Stimulated activated naive B cell treated with anti-CD40 and anti-IgM and Interleukin-4, amounts not matched to agents 10 μg/mL and 1 μg/mL and 100 μg/mL, for 72 hours (primary cell): ENCODE measurements around the gene KCTD20.

ENCODE experiments used
- ATAC-seq, 2 donors: fragments of 150-1000 bp; cut with Tn5 transposase; replicated peaks; 2 replicates each; pipeline ENCODE4 v1.10.0; 2021; ENCODE audit warnings: moderate library complexity in 1 of 2
- DNase-seq: peaks from one replicate; pipeline ENCODE4 v3.0.0; 2021
- H3K27ac Mint-ChIP-seq: one replicate; pipeline ENCODE4 v1.8.0; 2022; ENCODE audit warnings: mild to moderate bottlenecking, mixed read lengths
- H3K27me3 Mint-ChIP-seq, 2 donors: one replicate each; pipeline ENCODE4 v1.8.0; 2022; ENCODE audit warnings: mixed read lengths in 2 of 2
- H3K36me3 Mint-ChIP-seq, 2 donors: one replicate each; pipeline ENCODE4 v1.8.0; 2022; ENCODE audit warnings: mixed read lengths in 2 of 2, mild to moderate bottlenecking in 1 of 2
- H3K4me1 Mint-ChIP-seq, 2 donors: one replicate each; pipeline ENCODE4 v1.8.0; 2022; ENCODE audit warnings: mixed read lengths in 2 of 2, mild to moderate bottlenecking in 1 of 2
- H3K4me3 Mint-ChIP-seq, 2 donors: one replicate each; pipeline ENCODE4 v1.8.0; 2022; ENCODE audit warnings: mild to moderate bottlenecking in 2 of 2, mixed read lengths in 2 of 2, moderate library complexity in 1 of 2
- H3K9me3 Mint-ChIP-seq, 2 donors: one replicate each; pipeline ENCODE4 v1.8.0; 2022; ENCODE audit warnings: mixed read lengths in 2 of 2, mild to moderate bottlenecking in 1 of 2

Gene KCTD20

GRCh38 chr6:36492621-36493020 lies 49.8 kb downstream of the KCTD20 start:
- no peak overlapping the region for H3K27ac Mint-ChIP-seq
- no peak for DNase-seq
- H3K9me3 Mint-ChIP-seq = no peaks in the 10 kb centered on the region
- peaks cover 29 to 54% of the 10 kb centered on the region in 2 donors for H3K36me3 Mint-ChIP-seq
- no peaks in the 10 kb centered on the region for H3K27me3 Mint-ChIP-seq
- H3K4me1 Mint-ChIP-seq = no peaks in the 10 kb centered on the region
- H3K4me3 Mint-ChIP-seq = no peak overlapping the region
- no peak for ATAC-seq

GRCh38 chr6:36493319-36493718 lies 50.5 kb downstream of the KCTD20 start:
- Mint-ChIP-seq H3K27ac (peak overlapping the region; percentile 42), H3K9me3 (no peaks in the 10 kb centered on the region), H3K27me3 (no peaks in the 10 kb centered on the region), H3K4me3 (no peak overlapping the region), H3K4me1 (no peaks in the 10 kb centered on the region), H3K36me3 (peaks cover 29 to 54% of the 10 kb centered on the region in 2 donors)
- ATAC-seq = no peak
- no peak for DNase-seq

- DNase-seq = no peak
- Mint-ChIP-seq H3K4me1 (no peaks in the 10 kb centered on the region), H3K36me3 (peaks cover 32 to 55% of the 10 kb centered on the region in 2 donors), H3K4me3 (no peak overlapping the region), H3K27ac (peak overlapping the region; percentile 48), H3K9me3 (no peaks in the 10 kb centered on the region), H3K27me3 (no peaks in the 10 kb centered on the region)
- no peak for ATAC-seq
Measured at GRCh38 chr6:36493859-36494258, 51.1 kb downstream of the KCTD20 start.

GRCh38 chr6:36495086-36495485 lies 52.3 kb downstream of the KCTD20 start:
- H3K9me3 Mint-ChIP-seq = no peaks in the 10 kb centered on the region
- H3K27me3 Mint-ChIP-seq = no peaks in the 10 kb centered on the region
- H3K27ac Mint-ChIP-seq = no peak overlapping the region
- H3K4me1 Mint-ChIP-seq = no peaks in the 10 kb centered on the region
- H3K4me3 Mint-ChIP-seq = no peak overlapping the region
- DNase-seq (no peak), ATAC-seq (no peak)
- peaks cover 31 to 53% of the 10 kb centered on the region in 2 donors for H3K36me3 Mint-ChIP-seq

GRCh38 chr6:36499918-36500317 lies 57.1 kb downstream of the KCTD20 start:
- ATAC-seq (no peak), DNase-seq (no peak)
- Mint-ChIP-seq H3K36me3 (peaks cover 17 to 42% of the 10 kb centered on the region in 2 donors), H3K27me3 (no peaks in the 10 kb centered on the region), H3K4me3 (no peak overlapping the region), H3K4me1 (no peaks in the 10 kb centered on the region), H3K9me3 (no peaks in the 10 kb centered on the region), H3K27ac (no peak overlapping the region)

- ATAC-seq (no peak), DNase-seq (no peak)
- H3K27me3 Mint-ChIP-seq = no peaks in the 10 kb centered on the region
- H3K9me3 Mint-ChIP-seq = no peaks in the 10 kb centered on the region
- H3K4me3 Mint-ChIP-seq = no peak overlapping the region
- no peak overlapping the region for H3K27ac Mint-ChIP-seq
- peaks cover 17 to 42% of the 10 kb centered on the region in 2 donors for H3K36me3 Mint-ChIP-seq
- peaks cover 0 to 4% of the 10 kb centered on the region in 2 donors for H3K4me1 Mint-ChIP-seq
Measured at GRCh38 chr6:36501686-36502085, 58.9 kb downstream of the KCTD20 start.

GRCh38 chr6:36504181-36504580 lies 61.4 kb downstream of the KCTD20 start:
- Mint-ChIP-seq H3K9me3 (no peaks in the 10 kb centered on the region), H3K27ac (no peak overlapping the region), H3K36me3 (peaks cover 10 to 33% of the 10 kb centered on the region in 2 donors), H3K4me1 (peaks cover 0 to 4% of the 10 kb centered on the region in 2 donors), H3K4me3 (no peak overlapping the region), H3K27me3 (no peaks in the 10 kb centered on the region)
- DNase-seq (no peak), ATAC-seq (no peak)

GRCh38 chr6:36504982-36505381 lies 62.2 kb downstream of the KCTD20 start:
- Mint-ChIP-seq H3K4me1 (peaks cover 0 to 4% of the 10 kb centered on the region in 2 donors), H3K27ac (no peak overlapping the region), H3K4me3 (no peak overlapping the region), H3K9me3 (no peaks in the 10 kb centered on the region), H3K36me3 (peaks cover 14 to 36% of the 10 kb centered on the region in 2 donors), H3K27me3 (no peaks in the 10 kb centered on the region)
- ATAC-seq = no peak
- no peak for DNase-seq

GRCh38 chr6:36505744-36506534 lies 63.1 kb downstream of the KCTD20 start:
- peaks cover 16 to 45% of the 10 kb centered on the region in 2 donors for H3K36me3 Mint-ChIP-seq
- no peak overlapping the region for H3K4me3 Mint-ChIP-seq

GRCh38 chr6:36506611-36507010 lies 63.8 kb downstream of the KCTD20 start:
- Mint-ChIP-seq H3K9me3 (no peaks in the 10 kb centered on the region), H3K4me1 (peaks cover 0 to 4% of the 10 kb centered on the region in 2 donors), H3K36me3 (peaks cover 17 to 45% of the 10 kb centered on the region in 2 donors), H3K4me3 (no peak overlapping the region), H3K27ac (no peak overlapping the region), H3K27me3 (no peaks in the 10 kb centered on the region)
- ATAC-seq = no peak
- no peak for DNase-seq

More at GRCh38 chr6:36505744-36506534, 63.1 kb downstream of the KCTD20 start:
- ATAC-seq = no peak
- Mint-ChIP-seq H3K4me1 (peaks cover 0 to 4% of the 10 kb centered on the region in 2 donors), H3K9me3 (no peaks in the 10 kb centered on the region), H3K27me3 (no peaks in the 10 kb centered on the region), H3K27ac (no peak overlapping the region)
- no peak for DNase-seq

- Mint-ChIP-seq H3K4me3 (no peak overlapping the region), H3K27me3 (no peaks in the 10 kb centered on the region), H3K36me3 (peaks cover 26 to 45% of the 10 kb centered on the region in 2 donors), H3K9me3 (no peaks in the 10 kb centered on the region), H3K27ac (no peak overlapping the region), H3K4me1 (peaks cover 0 to 4% of the 10 kb centered on the region in 2 donors)
- ATAC-seq (no peak), DNase-seq (no peak)
Measured at GRCh38 chr6:36508532-36508931, 65.7 kb downstream of the KCTD20 start.

GRCh38 chr6:36510365-36510764 lies 67.6 kb downstream of the KCTD20 start:
- Mint-ChIP-seq H3K4me1 (peaks cover 0 to 4% of the 10 kb centered on the region in 2 donors), H3K27me3 (no peaks in the 10 kb centered on the region), H3K9me3 (no peaks in the 10 kb centered on the region), H3K27ac (no peak overlapping the region), H3K4me3 (no peak overlapping the region), H3K36me3 (peaks cover 25 to 45% of the 10 kb centered on the region in 2 donors)
- no peak for DNase-seq
- ATAC-seq = no peak

- no peaks in the 10 kb centered on the region for H3K27me3 Mint-ChIP-seq
- no peak overlapping the region for H3K27ac Mint-ChIP-seq
- peaks cover 22 to 42% of the 10 kb centered on the region in 2 donors for H3K36me3 Mint-ChIP-seq
- DNase-seq (no peak), ATAC-seq (no peak)
- no peaks in the 10 kb centered on the region for H3K4me1 Mint-ChIP-seq
- no peaks in the 10 kb centered on the region for H3K9me3 Mint-ChIP-seq
- no peak overlapping the region for H3K4me3 Mint-ChIP-seq
Measured at GRCh38 chr6:36514554-36515456, 72.0 kb downstream of the KCTD20 start.

- H3K36me3 Mint-ChIP-seq = peaks cover 17 to 36% of the 10 kb centered on the region in 2 donors
- H3K4me3 Mint-ChIP-seq = no peak overlapping the region
- no peak overlapping the region for H3K27ac Mint-ChIP-seq
- no peak for ATAC-seq
- H3K9me3 Mint-ChIP-seq = no peaks in the 10 kb centered on the region
- no peaks in the 10 kb centered on the region for H3K4me1 Mint-ChIP-seq
- no peaks in the 10 kb centered on the region for H3K27me3 Mint-ChIP-seq
- no peak for DNase-seq
Measured at GRCh38 chr6:36515844-36516243, 73.0 kb downstream of the KCTD20 start.
